Measurements from ENCODE around the gene DHDH.

DHDH gene

GRCh38 chr19:48992581-48993174, 59.2 kb downstream of the DHDH start:
- TF ChIP-seq POLR2A (IDR thresholded peaks at IDR 0.05; ENCODE audit: low read depth, low read length) (no peak), POLR2AphosphoS5 (IDR thresholded peaks at IDR 0.05; ENCODE audit: low read depth, low read length) (no peak), TAF1 (IDR thresholded peaks at IDR 0.05; ENCODE audit: borderline replicate concordance, low read depth, low read length) (no peak)
- FAIRE-seq (no peak), DNase-seq (ENCODE audit: insufficient read length) (no peak)

- peak; percentile 92 for TF ChIP-seq TAF1 (IDR thresholded peaks at IDR 0.05; ENCODE audit: borderline replicate concordance, low read depth, low read length)
- peak; percentile 94 for TF ChIP-seq POLR2AphosphoS5 (IDR thresholded peaks at IDR 0.05; ENCODE audit: low read depth, low read length)
- peak; percentile 92 for TF ChIP-seq POLR2A (IDR thresholded peaks at IDR 0.05; ENCODE audit: low read depth, low read length)
- FAIRE-seq (peak; percentile 98), DNase-seq (ENCODE audit: insufficient read length) (peak; percentile 99)
These were observed 59.9 kb downstream of the DHDH start, which contains the start of the genes GYS1 and RUVBL2 for GRCh38 chr19:48993175-48994034. TSS of gene GYS1 (minus strand) at chr19:48993309. CDS start at chr19:48993112, 197 bp downstream. TSS of gene RUVBL2 (plus strand) at chr19:48993887. CDS start at chr19:48993912, 25 bp downstream.

DNA sequence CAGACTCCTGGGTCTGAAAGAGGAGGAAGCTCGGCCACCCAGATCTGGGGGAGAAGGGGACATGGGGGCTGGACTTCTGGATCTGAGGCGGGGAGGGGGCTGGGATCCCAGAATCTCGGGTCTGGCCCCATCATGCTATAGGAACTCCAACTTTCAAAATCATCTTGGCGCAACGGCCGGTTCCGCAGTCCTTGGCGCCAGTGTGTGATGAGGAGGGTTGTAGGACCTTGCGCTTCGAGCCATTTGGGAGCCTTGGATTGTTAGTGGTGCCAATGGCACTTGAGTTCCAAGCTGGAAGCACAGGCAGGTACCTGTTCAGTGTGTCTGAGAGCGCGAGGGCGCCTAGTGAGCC, 60.5 kb downstream of the DHDH start:
- FAIRE-seq (no peak), DNase-seq (ENCODE audit: insufficient read length) (no peak)
- TF ChIP-seq POLR2AphosphoS5 (IDR thresholded peaks at IDR 0.05; ENCODE audit: low read depth, low read length) (no peak), POLR2A (IDR thresholded peaks at IDR 0.05; ENCODE audit: low read depth, low read length) (no peak), TAF1 (IDR thresholded peaks at IDR 0.05; ENCODE audit: borderline replicate concordance, low read depth, low read length) (no peak)

Measured in GM12892 (cell line).